Measurements from ENCODE around the gene TPGS1.

DNA sequence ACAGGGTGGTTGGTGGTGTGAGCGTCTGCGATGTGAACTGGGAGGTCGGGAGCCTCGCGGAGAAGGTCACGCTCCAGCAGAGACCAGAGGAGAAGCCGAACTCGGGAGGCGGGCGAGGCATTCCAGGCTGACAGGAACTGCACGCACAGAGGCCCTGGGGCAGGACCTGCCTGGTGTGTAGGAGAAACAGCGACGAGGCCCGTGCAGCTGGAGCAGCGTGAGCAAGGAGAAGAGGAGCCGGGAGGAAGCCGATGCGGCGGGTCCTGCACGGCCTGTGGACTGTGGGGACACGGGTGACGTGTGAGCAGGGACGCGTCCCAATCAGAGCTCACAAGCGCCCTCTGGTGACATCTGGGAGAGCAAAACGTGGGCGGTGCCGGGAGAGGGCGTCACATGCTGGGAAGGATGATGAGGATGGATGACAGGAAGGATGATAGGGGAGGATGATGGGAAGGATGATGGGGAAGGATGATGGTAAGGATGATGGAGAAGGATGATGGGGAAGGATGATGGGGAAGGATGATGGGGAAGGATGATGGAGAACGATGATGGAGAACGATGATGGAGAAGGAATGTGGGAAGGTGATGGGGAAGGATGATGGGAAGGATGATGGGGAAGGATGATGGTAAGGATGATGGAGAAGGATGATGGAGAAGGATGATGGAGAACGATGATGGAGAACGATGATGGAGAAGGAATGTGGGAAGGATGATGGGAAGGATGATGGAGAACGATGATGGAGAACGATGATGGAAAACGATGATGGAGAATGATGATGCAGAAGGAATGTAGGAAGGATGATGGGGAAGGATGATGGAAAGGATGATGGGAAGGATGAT is 27.1 kb upstream of the TPGS1 start:
- TF ChIP-seq CTCF (IDR thresholded peaks at IDR 0.05 in 4 of 5, conservative IDR thresholded peaks at IDR 0.05 in 1 of 5) (peak; percentile 18 to 54 (median 51)), POLR2A (IDR thresholded peaks at IDR 0.05) (no peak)

Data from gastrocnemius medialis (tissue), 4 donors.